DOHH2 (cell line): ENCODE measurements around the gene LDLRAD4.

Source experiments
- CTCF ChIP-seq: fragments of 200-600 bp; sonication (generic); IDR thresholded peaks from one replicate; pipeline ENCODE4 v1.5.1; 2014; ENCODE audit warnings: antibody characterized with exemption, mild to moderate bottlenecking, low read depth, low read length; ENCODE audit not compliant: poor library complexity, severe bottlenecking
- EZH2phosphoT487 ChIP-seq: fragments of 200-600 bp; sonication (generic); IDR thresholded peaks from 2 replicates; pipeline ENCODE4 v1.6.1; 2017; ENCODE audit warnings: borderline replicate concordance, mild to moderate bottlenecking, antibody characterized with exemption, low read length, moderate library complexity, mixed read lengths

GRCh38 chr18:13464432-13465123 lies 246.0 kb downstream of the LDLRAD4 start:
- TF ChIP-seq CTCF (no peak), EZH2phosphoT487 (no peak)
